Ascending aorta (tissue), 2 donors: ENCODE measurements around the gene CCDC187. TPM values are rescaled to one million over a fixed set of nuclear protein-coding genes. Genes with fewer than 3 reads are reported as not detected.

Experiments
- DNase-seq, 2 donors: peaks; one replicate each; pipeline ENCODE4 v3.0.0-alpha.2; 2019; ENCODE audit warnings: low spot score in 2 of 2
- H3K27ac ChIP-seq, 2 donors: fragments of 200-600 bp; sonication (generic); one replicate each; pipeline ENCODE4 v1.5.1; 2016 to 2017; ENCODE audit warnings: mild to moderate bottlenecking in 1 of 2
- H3K27me3 ChIP-seq: fragments of 200-600 bp; sonication (generic); one replicate; pipeline ENCODE4 v1.5.1; 2017
- H3K36me3 ChIP-seq, 2 donors: fragments of 200-600 bp; sonication (generic); one replicate each; pipeline ENCODE4 v1.5.1; 2016
- H3K4me1 ChIP-seq, 2 donors: fragments of 200-600 bp; sonication (generic); one replicate each; pipeline ENCODE4 v1.5.1; 2016 to 2017; ENCODE audit warnings: mild to moderate bottlenecking in 1 of 2
- H3K4me3 ChIP-seq, 2 donors: fragments of 200-600 bp; sonication (generic); one replicate each; pipeline ENCODE4 v1.5.1; 2016 to 2017; ENCODE audit warnings: mild to moderate bottlenecking in 1 of 2
- H3K9me3 ChIP-seq, 2 donors: fragments of 200-600 bp; sonication (generic); one replicate each; pipeline ENCODE4 v1.5.1; 2016
- CTCF ChIP-seq, 3 experiments: fragments of 200-600 bp in 2 of 3; fragments of 450-650 bp in 1 of 3; sonication (generic) in 2 of 3; IDR thresholded peaks; one replicate each; pipeline ENCODE4 v1.5.1; 2016 to 2019; ENCODE audit warnings: antibody characterized with exemption in 3 of 3, mild to moderate bottlenecking in 1 of 3, moderate library complexity in 1 of 3
- intact Hi-C: fragments of 100-400 bp; cut with DNase I; formaldehyde crosslinking; loops from one replicate; pipeline ENCODE4 v1.15.1; 2023
- total RNA-seq: library from RNA; depleted of rRNA; stranded (reverse); fragments of >200 nt; gene quantifications from one replicate; pipeline ENCODE4 v1.1.0, GENCODE V29; 2016

The CCDC187 gene
- total RNA-seq, 1 donor from 2014 or later = under 0.01 TPM

DNA sequence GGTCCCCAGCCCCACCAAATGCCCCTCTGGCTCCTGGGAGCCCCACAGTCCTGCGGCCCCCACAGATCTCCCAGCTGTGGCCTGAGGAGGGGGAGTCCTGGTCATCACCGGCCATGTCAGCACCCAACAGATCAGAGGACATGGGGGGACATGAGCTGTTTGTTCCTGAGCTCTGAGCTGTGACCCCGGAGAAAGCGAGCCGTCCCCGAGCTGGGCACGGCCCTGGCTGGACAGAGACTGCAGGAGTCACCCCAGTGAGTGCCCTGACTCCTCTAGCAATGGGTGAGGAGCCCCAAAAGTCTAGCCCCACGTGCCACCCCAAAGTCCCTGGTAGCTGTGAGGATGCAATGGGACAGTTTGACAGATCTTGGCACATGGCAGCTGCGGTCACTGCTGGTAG lies 25.7 kb downstream of the CCDC187 start:
- peaks cover 0 to 3% of the 10 kb centered on the region in 2 donors for H3K4me1 ChIP-seq
- no peaks in the 10 kb centered on the region for H3K9me3 ChIP-seq
- TF ChIP-seq CTCF (IDR thresholded peaks at IDR 0.05) = no peak
- no peaks in the 10 kb centered on the region for H3K27me3 ChIP-seq
- H3K27ac ChIP-seq = no peak overlapping the region
- H3K36me3 ChIP-seq = no peaks in the 10 kb centered on the region
- intact Hi-C loops = no loop called here
- no peak overlapping the region for H3K4me3 ChIP-seq
- DNase-seq = no peak

- no peak for TF ChIP-seq CTCF (IDR thresholded peaks at IDR 0.05)
- intact Hi-C loops = no loop called here
These were observed 26.1 kb downstream of the CCDC187 start for GRCh38 chr9:136277746-136278145.

DNA sequence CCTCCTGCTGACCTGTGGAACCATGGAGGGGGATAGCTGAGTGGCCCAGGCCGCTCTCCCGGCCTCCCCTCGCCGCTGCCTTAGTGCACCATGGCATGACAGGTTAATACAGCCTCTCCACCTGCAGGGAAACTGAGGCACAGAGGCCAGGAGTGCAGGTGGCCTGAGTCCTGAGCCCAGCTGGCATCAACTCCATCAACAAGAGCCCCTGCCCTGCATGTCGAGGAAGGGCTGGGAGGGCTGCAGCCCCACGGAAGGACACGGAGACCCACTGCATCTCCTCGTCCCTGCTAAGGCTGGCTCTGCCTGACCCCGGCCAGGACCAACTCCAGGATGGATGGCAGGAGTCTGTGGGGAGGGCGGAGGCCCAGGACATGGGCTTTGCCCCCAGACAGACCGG lies 27.2 kb downstream of the CCDC187 start:
- no peak for DNase-seq
- intact Hi-C loops = no loop called here
- Histone ChIP-seq H3K27ac (no peak overlapping the region), H3K36me3 (no peaks in the 10 kb centered on the region), H3K4me3 (no peak overlapping the region), H3K9me3 (no peaks in the 10 kb centered on the region), H3K4me1 (no peaks in the 10 kb centered on the region), H3K27me3 (no peaks in the 10 kb centered on the region)
- TF ChIP-seq CTCF (IDR thresholded peaks at IDR 0.05) = no peak

More at GRCh38 chr9:136277746-136278145, 26.1 kb downstream of the CCDC187 start:
- no peaks in the 10 kb centered on the region for H3K27me3 ChIP-seq
- no peak for DNase-seq
- no peak overlapping the region for H3K4me3 ChIP-seq
- H3K36me3 ChIP-seq = no peaks in the 10 kb centered on the region
- no peak overlapping the region for H3K27ac ChIP-seq
- H3K4me1 ChIP-seq = no peaks in the 10 kb centered on the region
- H3K9me3 ChIP-seq = no peaks in the 10 kb centered on the region

DNA sequence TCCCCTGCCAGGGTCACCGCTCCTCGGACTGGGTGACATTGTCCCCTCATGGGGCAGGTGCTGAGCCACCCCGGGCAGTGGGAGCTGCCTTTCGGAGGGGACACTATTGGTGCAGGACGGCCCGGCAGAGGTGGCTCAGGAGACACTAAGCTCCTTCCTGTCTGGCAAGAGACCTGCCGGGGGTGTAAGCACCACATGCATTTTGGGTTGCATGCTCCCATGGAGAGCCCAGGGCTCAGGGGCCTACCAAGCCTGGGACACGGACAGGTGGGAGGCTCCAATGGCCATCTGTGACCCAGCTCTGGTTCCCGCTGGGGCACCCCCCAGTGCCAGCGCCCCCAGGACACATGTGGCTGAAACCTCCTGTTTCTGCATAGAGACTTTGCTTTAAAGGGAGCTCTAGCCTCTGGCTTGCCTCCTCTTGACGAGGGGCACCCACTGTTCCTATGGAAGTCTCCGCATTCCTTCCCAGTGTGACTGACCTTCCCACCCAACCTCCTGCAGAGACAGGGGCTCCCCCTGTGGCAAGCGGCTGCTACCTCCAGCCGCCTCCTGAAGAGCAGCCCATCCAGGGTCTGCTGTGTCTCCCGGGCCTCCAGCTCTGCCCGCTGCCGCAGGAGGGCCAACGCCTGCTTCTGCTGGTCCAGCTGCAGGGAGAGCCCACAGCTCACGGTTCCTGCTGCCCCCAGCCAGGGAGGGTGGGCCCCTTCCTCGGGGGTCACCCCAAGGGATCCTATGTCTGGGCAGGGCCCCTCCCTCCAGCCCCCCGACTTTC lies 28.1 kb downstream of the CCDC187 start:
- Histone ChIP-seq H3K36me3 (no peaks in the 10 kb centered on the region), H3K27me3 (no peaks in the 10 kb centered on the region), H3K4me3 (no peak overlapping the region), H3K4me1 (no peaks in the 10 kb centered on the region), H3K9me3 (no peaks in the 10 kb centered on the region), H3K27ac (no peak overlapping the region)
- intact Hi-C loops = no loop called here
- no peak for DNase-seq
- no peak for TF ChIP-seq CTCF (IDR thresholded peaks at IDR 0.05)

GRCh38 chr9:136274786-136275654 lies 28.9 kb downstream of the CCDC187 start:
- intact Hi-C loops = no loop called here
- H3K36me3 ChIP-seq = no peaks in the 10 kb centered on the region
- H3K4me3 ChIP-seq = no peak overlapping the region
- no peak overlapping the region for H3K27ac ChIP-seq
- TF ChIP-seq CTCF (IDR thresholded peaks at IDR 0.05) = no peak
- no peaks in the 10 kb centered on the region for H3K9me3 ChIP-seq
- no peaks in the 10 kb centered on the region for H3K4me1 ChIP-seq
- DNase-seq = no peak
- no peaks in the 10 kb centered on the region for H3K27me3 ChIP-seq
